ENCODE results near the gene TNRC6C. TPM values are rescaled to one million over a fixed set of nuclear protein-coding genes. Genes with fewer than 3 reads are reported as not detected.

TNRC6C gene
- total and polyA plus RNA-seq, 2 of the 13 experiments (the other 11 are each of a cell fraction or from before 2014, with no cell fraction given), result 0.66 to 4.9 TPM

- TF ChIP-seq ELF4 (CRISPR knock-in tag; IDR thresholded peaks at IDR 0.05; ENCODE audit: borderline replicate concordance) (no peak), NR1H2 (CRISPR knock-in tag; IDR thresholded peaks at IDR 0.05; ENCODE audit: borderline replicate concordance, low read depth) (no peak), HNF4G (IDR thresholded peaks at IDR 0.05; ENCODE audit: borderline replicate concordance, low read depth, low read length) (no peak), HNF4G (CRISPR knock-in tag; IDR thresholded peaks at IDR 0.05; ENCODE audit: borderline replicate concordance, low read depth) (no peak), HDAC1 (CRISPR knock-in tag; IDR thresholded peaks at IDR 0.05) (peak; percentile 78), ZNF318 (CRISPR knock-in tag; IDR thresholded peaks at IDR 0.05) (peak; percentile 68; the same call in 1 of the 2 replicates), AHDC1 (CRISPR knock-in tag; IDR thresholded peaks at IDR 0.05; ENCODE audit: borderline replicate concordance) (no peak), KDM2A (CRISPR knock-in tag; IDR thresholded peaks at IDR 0.05; ENCODE audit: borderline replicate concordance, low read depth) (peak; percentile 42; the same call in 1 of the 2 replicates), ATF7-NPFF (CRISPR knock-in tag; IDR thresholded peaks at IDR 0.05; ENCODE audit: low read depth) (no peak)
- TF ChIP-seq, protein P1, sequence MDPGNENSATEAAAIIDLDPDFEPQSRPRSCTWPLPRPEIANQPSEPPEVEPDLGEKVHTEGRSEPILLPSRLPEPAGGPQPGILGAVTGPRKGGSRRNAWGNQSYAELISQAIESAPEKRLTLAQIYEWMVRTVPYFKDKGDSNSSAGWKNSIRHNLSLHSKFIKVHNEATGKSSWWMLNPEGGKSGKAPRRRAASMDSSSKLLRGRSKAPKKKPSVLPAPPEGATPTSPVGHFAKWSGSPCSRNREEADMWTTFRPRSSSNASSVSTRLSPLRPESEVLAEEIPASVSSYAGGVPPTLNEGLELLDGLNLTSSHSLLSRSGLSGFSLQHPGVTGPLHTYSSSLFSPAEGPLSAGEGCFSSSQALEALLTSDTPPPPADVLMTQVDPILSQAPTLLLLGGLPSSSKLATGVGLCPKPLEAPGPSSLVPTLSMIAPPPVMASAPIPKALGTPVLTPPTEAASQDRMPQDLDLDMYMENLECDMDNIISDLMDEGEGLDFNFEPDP (CRISPR knock-in tag; conservative IDR thresholded peaks at IDR 0.05), result 0 out of 2 replicates have a peak, but pooled peaks have one; percentile 86
Measured at GRCh38 chr17:78117027-78117981, 158.8 kb downstream of the TNRC6C start (continued).
